GM19463 (cell line): ENCODE data around the gene PSMC3.

Source experiments
- ATAC-seq: cut with Tn5 transposase; IDR thresholded peaks from one replicate; pipeline ENCODE4 v1.9.1; 2021; ENCODE audit warnings: mild to moderate bottlenecking, moderate library complexity; ENCODE audit not compliant: unreplicated experiment

Gene PSMC3

DNA sequence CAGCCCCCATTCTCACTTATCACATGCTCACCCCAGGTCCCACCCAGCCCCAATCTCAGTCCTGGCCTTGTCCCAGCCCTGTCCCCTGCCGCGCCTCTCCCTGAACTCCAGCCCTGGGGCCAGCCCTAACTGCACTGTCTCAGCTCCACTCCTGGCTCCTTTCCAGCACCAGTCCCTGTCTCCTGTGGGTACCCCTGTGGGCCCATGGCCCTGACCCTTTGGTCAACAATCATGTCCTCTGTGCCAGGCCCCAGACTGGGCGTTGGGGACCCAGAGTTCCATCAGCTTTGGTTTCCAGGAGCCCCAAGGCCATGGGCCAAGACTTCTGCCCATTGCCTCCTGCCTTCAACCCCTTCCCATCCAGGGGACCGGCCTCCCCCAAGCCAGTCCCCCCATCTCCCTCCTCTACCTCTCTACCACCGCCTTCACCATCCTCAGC, 48.6 kb downstream of the PSMC3 start:
- peak; percentile 12 for ATAC-seq

DNA sequence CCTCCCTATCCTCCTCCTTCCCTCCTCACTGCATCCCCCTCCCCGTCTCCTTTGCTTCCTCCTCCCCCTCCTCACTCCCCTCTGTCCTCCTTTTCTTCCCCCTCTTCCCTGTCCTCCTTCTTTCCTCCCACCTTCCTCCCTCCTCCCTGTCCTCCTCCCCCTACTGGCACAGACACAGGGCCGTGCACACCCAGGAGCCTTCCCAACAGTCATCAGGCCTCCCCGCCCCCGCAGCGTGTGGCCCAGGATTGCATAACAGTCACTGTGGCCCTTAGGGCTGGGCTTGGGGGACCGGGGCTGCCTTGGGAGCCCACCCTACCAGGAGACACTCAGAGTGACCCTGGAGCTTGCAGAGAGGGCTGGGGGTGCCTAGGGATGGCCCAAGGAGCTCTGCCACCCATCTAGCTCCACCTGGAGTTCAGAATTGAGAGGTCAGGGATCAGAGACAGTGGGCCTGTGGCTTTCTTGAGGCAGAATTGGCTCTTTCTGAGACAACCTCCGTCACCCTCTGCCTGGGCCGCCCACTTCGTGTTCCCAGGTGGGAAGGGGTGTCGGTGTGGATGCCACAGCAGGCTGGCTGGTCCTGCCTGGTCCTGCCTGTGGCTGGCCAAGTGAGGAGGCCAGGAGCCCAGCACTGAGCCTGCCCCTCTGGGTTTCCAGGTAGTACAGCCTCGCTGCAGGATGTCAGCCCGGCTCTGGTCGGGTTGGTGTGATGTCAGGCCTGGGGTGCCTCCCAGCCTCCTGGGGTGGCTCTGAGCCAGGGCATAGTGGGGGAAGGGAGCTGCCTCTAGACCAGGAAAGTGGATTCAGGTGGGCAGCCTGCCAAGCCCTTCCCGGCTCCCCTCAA, 49.5 kb downstream of the PSMC3 start:
- ATAC-seq: peak; percentile 27

DNA sequence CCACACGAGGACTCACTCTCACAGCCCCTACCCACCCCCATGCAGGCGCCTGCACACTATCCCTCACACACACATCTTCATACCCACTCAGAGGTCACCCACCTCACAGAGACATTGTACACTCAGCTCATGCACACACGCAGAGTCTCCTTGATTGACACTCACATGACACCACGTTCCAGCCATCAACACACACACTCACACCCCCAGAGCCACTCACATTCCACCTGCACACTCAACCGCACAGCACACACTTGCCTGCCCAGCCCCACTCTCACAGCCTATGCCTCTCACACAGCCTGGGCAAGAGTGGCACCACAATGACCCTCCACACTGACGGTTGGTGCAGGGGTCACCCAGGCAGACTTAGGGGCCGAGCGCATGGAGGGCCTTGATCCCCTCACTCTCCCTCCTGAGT, 50.1 kb downstream of the PSMC3 start:
- no peak for ATAC-seq

DNA sequence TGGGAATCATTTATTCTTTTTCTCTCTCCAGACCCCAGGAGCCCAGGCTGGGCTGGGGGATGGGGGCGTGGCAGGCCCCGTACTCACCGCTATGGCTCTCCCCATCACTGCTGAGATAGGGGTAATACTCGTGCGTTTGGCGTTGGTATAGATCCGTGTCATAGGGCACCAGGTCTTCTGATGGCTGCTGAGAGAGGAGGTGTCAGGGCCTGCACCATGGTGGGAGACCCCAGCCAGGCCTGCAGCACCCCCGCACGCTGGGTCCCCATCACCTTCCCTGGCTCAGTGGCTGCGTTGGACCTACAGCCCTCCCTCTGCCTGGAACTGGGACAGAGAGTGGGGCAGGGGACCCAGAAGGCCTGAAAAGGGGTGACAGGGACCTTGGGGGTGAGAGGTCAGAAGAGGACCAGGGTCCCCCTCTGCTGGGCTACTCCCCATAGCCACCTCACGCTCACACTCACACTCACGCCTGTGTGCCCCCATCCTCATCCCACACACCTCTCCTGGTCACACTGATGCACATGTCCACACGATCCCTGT, 50.6 kb downstream of the PSMC3 start:
- ATAC-seq: no peak

DNA sequence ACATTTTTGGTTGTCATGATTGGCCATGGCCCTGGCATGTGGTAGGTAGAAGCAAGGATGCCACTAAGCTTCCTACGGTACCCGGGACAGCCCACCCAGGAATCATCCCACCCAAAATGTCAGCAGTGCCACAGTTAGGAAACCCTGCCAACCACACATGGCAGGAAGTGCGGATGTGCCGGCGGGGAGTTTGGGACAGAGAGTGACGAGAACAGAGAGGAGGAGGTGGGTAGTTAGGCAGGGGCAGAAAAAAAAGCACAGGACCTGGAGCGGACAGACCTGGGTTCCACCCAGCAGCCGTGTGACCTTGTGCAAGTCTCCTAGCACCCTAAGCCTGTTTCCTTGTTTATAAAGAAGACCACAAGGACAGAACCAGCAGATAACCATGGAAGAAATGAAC, 51.2 kb downstream of the PSMC3 start:
- ATAC-seq: no peak

DNA sequence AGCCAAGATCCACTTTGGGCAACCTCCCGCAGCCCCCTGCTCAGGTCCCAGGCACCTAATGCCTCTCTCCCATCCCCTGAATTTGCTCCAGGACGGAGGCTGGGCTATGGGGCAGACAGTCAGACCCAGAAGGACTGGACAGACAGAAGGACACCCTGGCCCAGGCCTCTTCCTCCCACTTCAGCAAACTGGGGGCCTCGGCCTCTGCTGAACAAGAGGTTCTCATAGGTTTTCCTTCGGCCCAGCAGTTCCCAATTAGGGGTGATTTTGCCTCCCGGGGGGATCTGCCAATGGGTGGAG, 51.6 kb downstream of the PSMC3 start:
- ATAC-seq: no peak

DNA sequence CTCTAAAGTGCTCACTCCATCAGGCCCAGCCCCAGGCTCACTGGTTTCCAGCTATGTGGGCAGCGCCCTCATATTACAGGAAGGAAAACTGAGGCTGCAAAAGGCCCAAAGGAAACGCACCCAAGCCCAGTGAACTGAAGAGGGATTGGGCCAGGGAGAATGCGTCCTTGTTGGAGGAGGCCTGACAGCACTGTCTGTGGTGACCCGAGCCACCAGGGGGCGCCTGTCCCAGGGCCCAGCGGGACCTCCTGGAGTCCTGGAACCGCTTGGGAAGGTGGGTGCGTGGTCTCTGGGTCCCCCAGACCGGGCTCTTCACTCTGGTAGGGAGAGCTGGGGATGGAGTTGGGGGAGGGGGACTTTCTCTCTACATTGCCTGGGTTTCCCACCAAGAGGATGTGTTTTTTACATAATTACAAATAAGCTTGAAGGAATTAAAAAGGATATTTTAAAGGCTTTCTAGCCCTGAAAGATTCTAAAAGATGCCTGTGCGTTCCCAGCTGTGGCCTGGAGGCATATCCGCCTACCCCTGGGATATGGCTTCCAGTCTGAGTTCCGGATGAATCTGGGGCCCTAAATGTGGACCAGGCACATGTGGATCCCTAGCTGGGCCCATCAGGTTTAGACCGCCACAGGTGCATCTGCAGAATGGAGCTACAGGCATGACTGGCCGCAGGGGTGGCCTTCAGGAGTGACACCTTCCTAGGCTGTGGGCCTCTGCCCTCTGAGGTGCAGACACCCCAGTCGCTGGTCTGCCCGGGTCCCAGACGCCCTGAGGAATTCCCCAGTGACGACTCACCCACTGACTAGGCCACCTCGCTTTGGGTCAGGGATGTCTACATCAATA, 52.1 kb downstream of the PSMC3 start:
- ATAC-seq: no peak

DNA sequence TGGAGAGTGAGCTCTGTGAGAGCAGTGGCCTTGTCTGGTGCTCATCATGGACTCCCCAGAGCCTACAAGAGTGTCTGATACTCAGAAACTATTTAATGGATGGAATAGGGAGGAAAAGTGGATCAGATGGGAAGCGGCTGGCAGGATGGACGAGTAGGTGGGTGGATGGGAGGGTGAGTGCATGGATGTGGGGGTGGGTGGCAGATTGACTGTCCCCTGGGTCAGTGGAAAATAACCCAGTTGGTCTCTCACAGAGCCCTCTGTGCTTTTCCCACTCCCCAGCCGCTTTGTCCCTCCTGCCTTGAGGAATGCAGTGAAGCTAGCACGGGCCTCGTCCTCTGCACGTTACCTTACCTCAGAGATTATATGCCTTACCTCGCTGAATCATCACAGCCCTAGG, 53.8 kb downstream of the PSMC3 start:
- ATAC-seq: no peak

DNA sequence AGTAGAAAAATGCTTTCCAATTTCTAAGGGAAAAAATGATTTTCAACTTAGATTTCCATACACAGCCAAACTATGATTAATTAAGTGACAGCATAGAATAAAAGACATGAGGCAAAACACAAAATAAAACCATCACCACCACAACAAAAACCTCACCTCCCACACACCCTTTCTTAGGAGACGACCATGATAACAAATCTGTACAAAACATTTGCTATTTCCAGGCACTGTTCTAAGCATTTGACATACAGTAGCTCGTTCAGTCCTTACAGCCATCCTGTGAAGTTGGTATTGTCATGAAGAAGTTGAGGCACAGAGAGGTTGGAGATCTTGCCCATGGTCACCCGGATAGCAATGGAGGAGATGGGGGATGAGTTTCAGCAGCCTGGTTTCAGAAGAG, 56.6 kb downstream of the PSMC3 start:
- ATAC-seq: no peak
